Smooth muscle cell of the brain vasculature (primary cell): ENCODE measurements around the gene BZW2.

Experiments used
- DNase-seq: peaks from one replicate; pipeline ENCODE4 v3.0.0-alpha.2; 2012; ENCODE audit warnings: low read depth, low spot score

BZW2 gene

DNA sequence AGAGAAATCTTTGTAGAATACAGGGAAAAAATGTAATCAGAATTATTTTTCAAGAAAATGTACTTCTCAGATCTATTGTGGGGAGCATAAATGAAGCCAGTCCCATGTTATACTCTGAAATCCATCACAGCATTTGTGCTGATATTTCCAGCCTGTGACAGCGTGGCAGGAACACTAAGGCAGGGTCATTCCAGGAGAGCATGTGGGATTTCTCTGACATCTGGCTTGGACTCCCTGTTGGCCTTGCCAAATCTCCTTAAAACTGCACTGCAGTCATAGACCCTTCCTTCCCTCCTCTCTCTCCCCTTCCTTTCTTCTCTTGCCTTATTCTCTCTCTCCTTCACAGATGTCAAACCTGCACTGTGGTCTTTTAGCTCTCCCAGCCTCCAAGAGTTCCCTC lies 101.1 kb downstream of the BZW2 start:
- no peak for DNase-seq

DNA sequence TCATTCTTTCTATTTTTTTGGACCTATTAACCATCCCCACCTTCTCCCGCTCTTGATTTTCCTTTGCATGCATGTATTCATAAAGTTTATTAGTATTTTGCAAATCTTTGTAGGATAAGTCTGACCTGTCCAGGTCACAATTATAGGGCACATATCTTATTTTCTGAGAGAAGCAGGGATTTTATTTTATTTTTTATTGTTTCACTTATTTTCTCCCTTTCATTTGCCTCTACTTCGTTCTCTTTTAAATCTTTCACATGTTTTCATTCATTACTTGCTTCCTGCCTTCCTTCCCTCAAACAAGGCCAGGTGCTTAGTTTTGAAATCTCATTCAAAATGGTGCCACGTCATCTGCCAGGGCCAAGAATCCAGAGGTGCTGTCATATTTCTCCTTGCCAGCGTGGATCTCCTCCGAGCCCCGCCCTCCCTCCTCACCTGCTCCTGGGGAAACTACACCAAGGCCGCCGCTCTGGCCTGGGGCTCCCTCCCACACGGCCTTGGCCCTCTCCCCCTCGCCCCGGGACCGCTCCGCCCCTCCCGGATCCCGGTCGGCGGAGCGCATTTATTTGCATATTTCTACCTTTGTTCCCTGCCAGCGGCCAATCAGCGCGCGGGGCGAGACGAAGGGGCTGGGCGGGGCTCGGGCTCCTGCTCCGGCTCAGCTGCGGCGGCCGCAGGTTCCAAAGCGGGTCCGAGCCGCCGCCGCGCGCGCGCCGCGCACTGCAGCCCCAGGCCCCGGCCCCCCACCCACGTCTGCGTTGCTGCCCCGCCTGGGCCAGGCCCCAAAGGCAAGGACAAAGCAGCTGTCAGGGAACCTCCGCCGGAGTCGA lies 107.3 kb downstream of the BZW2 start, which contains the start of gene TSPAN13:
Gene TSPAN13 (plus strand): TSS at position 654 of the 830 bp plus-strand sequence. CDS start 213 bp downstream, outside the sequence.
- no peak for DNase-seq

DNA sequence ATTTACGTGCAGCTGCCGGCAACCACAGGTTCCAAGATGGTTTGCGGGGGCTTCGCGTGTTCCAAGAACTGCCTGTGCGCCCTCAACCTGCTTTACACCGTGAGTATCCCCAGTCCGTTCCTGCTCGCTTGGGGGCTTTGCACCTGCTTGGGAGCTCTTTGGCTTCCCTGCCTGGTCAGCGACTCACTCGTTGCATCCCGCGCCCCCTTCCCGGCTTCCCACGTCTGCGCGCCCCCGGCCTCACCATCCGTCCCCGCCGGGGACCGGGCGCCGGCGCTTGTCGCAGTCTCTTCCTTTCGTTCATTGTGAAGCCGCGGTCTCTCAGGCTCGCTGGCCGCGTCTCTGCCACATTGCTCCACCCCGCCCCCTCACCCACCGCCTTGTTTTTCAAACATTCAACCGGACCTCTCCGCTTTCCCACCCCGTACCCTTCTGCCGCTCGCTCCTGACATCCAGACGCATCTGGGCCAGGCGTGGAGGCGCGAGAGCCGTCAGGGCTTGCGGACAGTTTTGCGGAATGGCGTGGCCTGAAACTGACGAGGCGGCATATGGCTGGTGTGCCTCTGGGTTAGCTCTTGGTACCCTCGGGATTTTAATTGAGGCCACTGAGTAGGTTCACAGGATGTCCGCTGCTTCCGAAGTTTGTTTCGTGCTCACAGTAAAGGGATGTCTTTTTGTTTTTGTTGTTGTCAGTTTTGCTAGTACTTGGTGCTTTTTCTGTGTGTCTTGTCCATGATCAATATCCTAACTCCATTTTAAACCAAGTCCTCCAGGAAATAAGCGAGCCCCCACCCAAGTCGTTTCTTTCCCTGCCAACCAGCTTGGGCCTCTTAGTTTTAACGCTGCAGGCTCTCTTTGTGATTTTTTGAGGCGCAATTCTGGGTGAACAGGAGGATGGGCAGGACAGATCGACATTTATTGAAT lies 108.2 kb downstream of the BZW2 start:
- DNase-seq: no peak

DNA sequence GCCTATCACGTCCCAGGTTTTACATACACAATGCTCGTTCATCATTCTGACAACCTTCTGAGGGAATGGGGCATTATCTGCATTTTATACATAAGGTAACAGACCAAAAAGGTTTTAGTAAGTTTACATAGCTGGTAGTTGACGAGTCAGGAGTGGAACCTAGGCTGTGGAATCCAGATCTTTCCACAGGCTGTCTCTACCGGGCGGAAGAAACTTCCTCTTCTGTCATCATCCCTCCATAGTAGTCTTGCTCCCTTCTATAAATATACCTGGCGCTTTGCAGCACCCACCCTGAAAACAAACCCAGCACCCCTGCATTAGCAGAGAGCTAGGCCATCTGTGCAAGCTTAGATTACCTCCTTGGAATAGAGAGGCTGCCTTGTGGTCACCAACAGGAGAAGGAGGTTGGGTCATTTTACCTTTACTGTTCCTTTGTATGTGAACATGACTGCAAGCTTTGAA lies 108.9 kb downstream of the BZW2 start:
- DNase-seq: no peak

DNA sequence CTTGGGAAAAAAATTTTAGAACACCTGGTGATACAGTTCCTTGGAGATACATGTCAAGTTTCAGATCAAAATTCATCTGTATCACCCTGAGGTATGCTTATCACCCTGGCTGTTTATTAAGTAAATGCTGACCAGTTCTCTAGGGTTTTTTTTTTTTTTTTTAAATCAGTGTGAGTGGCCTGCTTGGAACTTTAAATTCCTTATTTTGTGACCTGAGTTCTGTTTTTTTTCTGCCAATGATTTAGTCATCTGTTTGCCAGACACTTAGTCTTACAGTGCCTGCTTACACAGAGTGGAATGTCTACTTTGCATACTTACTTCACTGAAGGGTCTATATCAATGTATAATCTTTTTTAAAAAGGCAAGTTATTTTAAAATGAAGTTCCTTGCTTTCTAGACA lies 109.4 kb downstream of the BZW2 start:
- DNase-seq: no peak
